K562 (cell line): ENCODE results near the gene TMEM245. TPM values are rescaled to one million over a fixed set of nuclear protein-coding genes. Genes with fewer than 3 reads are reported as not detected.

ENCODE experiments used
- CREB3L1 ChIP-seq: fragments of 450-650 bp; IDR thresholded peaks from 2 replicates; pipeline ENCODE4 v1.6.1; 2014; ENCODE audit warnings: low read depth, mild to moderate bottlenecking, moderate library complexity, borderline replicate concordance
- CSDE1 ChIP-seq, 2 experiments: fragments of 450-650 bp; IDR thresholded peaks; 2 replicates each; pipeline ENCODE4 v1.6.1; 2016; ENCODE audit warnings: mild to moderate bottlenecking in 1 of 2
- EP400 ChIP-seq: fragments of 450-650 bp; IDR thresholded peaks from 2 replicates; pipeline ENCODE4 v1.6.1; 2017; ENCODE audit warnings: antibody characterized with exemption, mild to moderate bottlenecking, moderate library complexity
- FOXA3 ChIP-seq, 2 experiments: fragments of 450-650 bp in 1 of 2; sonication (generic) in 1 of 2; formaldehyde crosslinking; IDR thresholded peaks in 1 of 2; conservative IDR thresholded peaks in 1 of 2; 2 replicates each; pipeline versions ENCODE4 v1.4.0 to v1.8.0; 2020 to 2022; ENCODE audit warnings: mild to moderate bottlenecking in 2 of 2, missing genetic modification reagents in 1 of 2
- HCFC1 ChIP-seq: IDR thresholded peaks from 2 replicates; pipeline ENCODE4 v1.6.1; 2012; ENCODE audit warnings: low read depth, low read length, improper control_type of control experiment
- MAFF ChIP-seq: IDR thresholded peaks from 2 replicates; pipeline ENCODE4 v1.6.1; 2012; ENCODE audit warnings: low read length, improper control_type of control experiment
- MEIS2 ChIP-seq: fragments of 450-650 bp; IDR thresholded peaks from 2 replicates; pipeline ENCODE4 v1.6.1; 2014; ENCODE audit warnings: mild to moderate bottlenecking; ENCODE audit not compliant: partially characterized antibody
- PKNOX1 ChIP-seq: fragments of 450-650 bp; IDR thresholded peaks from 2 replicates; pipeline ENCODE4 v1.6.1; 2016
- TEAD1 ChIP-seq, 2 experiments: fragments of 450-650 bp in 1 of 2; sonication (generic) in 1 of 2; formaldehyde crosslinking; IDR thresholded peaks; 2 replicates each; pipeline versions ENCODE4 v1.4.0 to v1.8.0; 2020 to 2022; ENCODE audit warnings: mild to moderate bottlenecking in 2 of 2, missing genetic modification reagents in 1 of 2
- TOE1 ChIP-seq, 2 experiments: fragments of 450-650 bp in 1 of 2; sonication (generic) in 1 of 2; formaldehyde crosslinking in 1 of 2; IDR thresholded peaks; 2 replicates each; pipeline versions ENCODE4 v1.7.1 to v1.8.0; 2016 to 2022; ENCODE audit warnings: borderline replicate concordance in 2 of 2, mild to moderate bottlenecking in 2 of 2, antibody characterized with exemption in 1 of 2, inconsistent platforms in 1 of 2, low read depth in 1 of 2, missing genetic modification reagents in 1 of 2, moderate library complexity in 1 of 2
- ZNF197 ChIP-seq: fragments of 200-800 bp; sonication (Bioruptor generic); IDR thresholded peaks from 2 replicates; pipeline ENCODE4 v1.6.1; 2016; ENCODE audit warnings: low read depth, missing genetic modification characterization, missing compliant biosample characterization
- ZNF699 ChIP-seq: fragments of 250-450 bp; sonication (Bioruptor Pico); IDR thresholded peaks from 2 replicates; pipeline ENCODE4 v1.8.0; 2021; ENCODE audit warnings: mild to moderate bottlenecking, moderate library complexity; ENCODE audit not compliant: insufficient replicate concordance
- ZNF740 ChIP-seq, 3 experiments: fragments of 200-800 bp in 1 of 3; sonication (Bioruptor generic) in 1 of 3; sonication (generic) in 1 of 3; formaldehyde crosslinking in 1 of 3; IDR thresholded peaks; 2 replicates each; pipeline versions ENCODE4 v1.6.1 to v1.8.0; 2016 to 2022; ENCODE audit warnings: mild to moderate bottlenecking in 2 of 3, missing compliant biosample characterization in 2 of 3, missing genetic modification characterization in 2 of 3, missing genetic modification reagents in 1 of 3
- ZNF830 ChIP-seq: fragments of 250-450 bp; sonication (Bioruptor Pico); IDR thresholded peaks from 2 replicates; pipeline ENCODE4 v1.5.0; 2021; ENCODE audit warnings: mild to moderate bottlenecking
- polyA plus RNA-seq, 8 experiments: library from polyadenylated mRNA; depleted of rRNA in 4 of 8; stranded (reverse) in 5 of 8; unstranded in 3 of 8; fragments of >200 nt; fragmentation: Nextera tagmentation in 2 of 8; fragmentation: Illumina TruSeq in 1 of 8; extraction: Ambion mirVana in 2 of 8; extraction: Trizol in 1 of 8; gene quantifications; 2 replicates each; pipeline versions ENCODE4 v1.2.1 to v1.2.3, GENCODE V29; 2011 to 2014; ENCODE audit warnings: inconsistent platforms in 1 of 8, missing spikeins in 1 of 8
- total RNA-seq, 7 experiments: library from RNA; depleted of rRNA in 6 of 7; stranded (reverse); fragments of >200 nt in 6 of 7; fragmentation: Illumina TruSeq in 2 of 7; extraction: Trizol in 2 of 7; gene quantifications; 2 replicates each; pipeline versions ENCODE4 v1.2.1 to v1.2.3, GENCODE V29; 2011 to 2021; ENCODE audit warnings: low replicate concordance in 1 of 7
- TF ChIP-seq, protein P1 (sequence below): fragments of 450-650 bp; IDR thresholded peaks from 2 replicates; pipeline ENCODE4 v1.6.1; 2017; ENCODE audit warnings: antibody characterized with exemption, mild to moderate bottlenecking
- TF ChIP-seq, protein P2 (sequence below): fragments of 250-450 bp; sonication (Bioruptor Pico); IDR thresholded peaks from 2 replicates; pipeline ENCODE4 v1.9.0; 2021; ENCODE audit warnings: mild to moderate bottlenecking

The TMEM245 gene
- total and polyA plus RNA-seq, 9 of the 15 experiments (the other 6 are each of a cell fraction or from before 2014, with no cell fraction given) = 8.5 to 43.2 (median 24.3) TPM

- TF ChIP-seq, protein P1, sequence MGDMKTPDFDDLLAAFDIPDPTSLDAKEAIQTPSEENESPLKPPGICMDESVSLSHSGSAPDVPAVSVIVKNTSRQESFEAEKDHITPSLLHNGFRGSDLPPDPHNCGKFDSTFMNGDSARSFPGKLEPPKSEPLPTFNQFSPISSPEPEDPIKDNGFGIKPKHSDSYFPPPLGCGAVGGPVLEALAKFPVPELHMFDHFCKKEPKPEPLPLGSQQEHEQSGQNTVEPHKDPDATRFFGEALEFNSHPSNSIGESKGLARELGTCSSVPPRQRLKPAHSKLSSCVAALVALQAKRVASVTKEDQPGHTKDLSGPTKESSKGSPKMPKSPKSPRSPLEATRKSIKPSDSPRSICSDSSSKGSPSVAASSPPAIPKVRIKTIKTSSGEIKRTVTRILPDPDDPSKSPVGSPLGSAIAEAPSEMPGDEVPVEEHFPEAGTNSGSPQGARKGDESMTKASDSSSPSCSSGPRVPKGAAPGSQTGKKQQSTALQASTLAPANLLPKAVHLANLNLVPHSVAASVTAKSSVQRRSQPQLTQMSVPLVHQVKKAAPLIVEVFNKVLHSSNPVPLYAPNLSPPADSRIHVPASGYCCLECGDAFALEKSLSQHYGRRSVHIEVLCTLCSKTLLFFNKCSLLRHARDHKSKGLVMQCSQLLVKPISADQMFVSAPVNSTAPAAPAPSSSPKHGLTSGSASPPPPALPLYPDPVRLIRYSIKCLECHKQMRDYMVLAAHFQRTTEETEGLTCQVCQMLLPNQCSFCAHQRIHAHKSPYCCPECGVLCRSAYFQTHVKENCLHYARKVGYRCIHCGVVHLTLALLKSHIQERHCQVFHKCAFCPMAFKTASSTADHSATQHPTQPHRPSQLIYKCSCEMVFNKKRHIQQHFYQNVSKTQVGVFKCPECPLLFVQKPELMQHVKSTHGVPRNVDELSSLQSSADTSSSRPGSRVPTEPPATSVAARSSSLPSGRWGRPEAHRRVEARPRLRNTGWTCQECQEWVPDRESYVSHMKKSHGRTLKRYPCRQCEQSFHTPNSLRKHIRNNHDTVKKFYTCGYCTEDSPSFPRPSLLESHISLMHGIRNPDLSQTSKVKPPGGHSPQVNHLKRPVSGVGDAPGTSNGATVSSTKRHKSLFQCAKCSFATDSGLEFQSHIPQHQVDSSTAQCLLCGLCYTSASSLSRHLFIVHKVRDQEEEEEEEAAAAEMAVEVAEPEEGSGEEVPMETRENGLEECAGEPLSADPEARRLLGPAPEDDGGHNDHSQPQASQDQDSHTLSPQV = 0 out of 2 replicates have a peak, but pooled peaks have one; percentile 8
- TF ChIP-seq MAFF (peak; percentile 60; the same call in 1 of the 2 replicates), ZNF740 (CRISPR knock-in tag; IDR thresholded peaks at IDR 0.05) (no peak), ZNF740 (tag; IDR thresholded peaks at IDR 0.05) (peak in 1 of 2 experiments; percentile 80; a peak in 2 of 4 replicates), FOXA3 (CRISPR knock-in tag; conservative IDR thresholded peaks at IDR 0.05 in 1 of 2, IDR thresholded peaks at IDR 0.05 in 1 of 2) (0 out of 4 replicates have a peak, but pooled peaks of 1 of the 2 experiments have one; percentile 31), ZNF830 (no peak), HCFC1 (no peak), CREB3L1 (0 out of 2 replicates have a peak, but pooled peaks have one; percentile 7), CSDE1 (IDR thresholded peaks at IDR 0.05) (no peak), MEIS2 (peak; percentile 28), TOE1 (IDR thresholded peaks at IDR 0.05; ENCODE audit: borderline replicate concordance) (peak; percentile 6; the same call in 1 of the 2 replicates), TOE1 (CRISPR knock-in tag; IDR thresholded peaks at IDR 0.05; ENCODE audit: borderline replicate concordance, low read depth) (no peak), ZNF699 (CRISPR knock-in tag) (no peak), PKNOX1 (no peak), EP400 (peak; percentile 64; the same call in 1 of the 2 replicates), TEAD1 (CRISPR knock-in tag; IDR thresholded peaks at IDR 0.05) (no peak), ZNF197 (CRISPR knock-in tag) (0 out of 2 replicates have a peak, but pooled peaks have one; percentile 57)
- TF ChIP-seq, protein P2, sequence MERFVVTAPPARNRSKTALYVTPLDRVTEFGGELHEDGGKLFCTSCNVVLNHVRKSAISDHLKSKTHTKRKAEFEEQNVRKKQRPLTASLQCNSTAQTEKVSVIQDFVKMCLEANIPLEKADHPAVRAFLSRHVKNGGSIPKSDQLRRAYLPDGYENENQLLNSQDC (CRISPR knock-in tag) = 0 out of 2 replicates have a peak, but pooled peaks have one; percentile 15
These were observed 550 bp upstream of the TMEM245 start (continued) for GRCh38 chr9:109120204-109120789.
